Adrenal gland (tissue), 5 donors: ENCODE results near the gene ASB9.

Experiments
- CTCF ChIP-seq, 6 experiments: fragments of 450-650 bp in 4 of 6; fragments of 200-600 bp in 2 of 6; sonication (generic) in 1 of 6; IDR thresholded peaks; 1 replicate in 5 of 6; 2 replicates in 1 of 6; pipeline versions ENCODE4 v1.5.1 to v1.8.0; 2016 to 2021; ENCODE audit warnings: antibody characterized with exemption in 6 of 6, mild to moderate bottlenecking in 2 of 6, moderate library complexity in 1 of 6
- POLR2A ChIP-seq, 2 donors: fragments of 450-650 bp; IDR thresholded peaks; one replicate each; pipeline ENCODE4 v1.6.1; 2017; ENCODE audit warnings: antibody characterized with exemption in 2 of 2, mild to moderate bottlenecking in 2 of 2, moderate library complexity in 1 of 2
- donor health status: DM: no; HTN: no; CAD: no.

DNA sequence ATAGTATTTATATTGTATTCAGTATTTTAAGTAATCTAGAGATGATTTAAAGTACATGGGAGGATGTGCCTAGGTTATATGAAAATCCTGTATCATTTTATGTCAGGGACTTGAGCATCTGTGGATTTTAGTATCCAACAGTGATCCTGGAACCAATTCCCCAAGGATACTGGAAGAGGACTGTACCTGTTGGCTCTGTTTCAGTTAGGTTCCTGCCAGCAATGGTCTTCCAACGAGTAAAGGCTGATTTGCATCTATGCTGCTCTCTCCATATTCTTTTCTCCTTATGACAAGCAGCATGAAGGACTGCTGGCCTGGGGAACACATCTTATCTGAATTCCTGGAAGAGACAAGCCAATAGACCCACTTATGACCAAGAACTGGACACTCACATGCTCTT is 34.9 kb downstream of the ASB9 start:
- TF ChIP-seq POLR2A (IDR thresholded peaks at IDR 0.05), result no peak
- TF ChIP-seq CTCF (IDR thresholded peaks at IDR 0.05), result no peak
